ENCODE data around the gene PRR16. TPM values are rescaled to one million over a fixed set of nuclear protein-coding genes. Genes with fewer than 3 reads are reported as not detected.

PRR16 gene
- total and polyA plus RNA-seq, 2 experiments from 2014 or later, result 1.0 to 1.7 TPM

DNA sequence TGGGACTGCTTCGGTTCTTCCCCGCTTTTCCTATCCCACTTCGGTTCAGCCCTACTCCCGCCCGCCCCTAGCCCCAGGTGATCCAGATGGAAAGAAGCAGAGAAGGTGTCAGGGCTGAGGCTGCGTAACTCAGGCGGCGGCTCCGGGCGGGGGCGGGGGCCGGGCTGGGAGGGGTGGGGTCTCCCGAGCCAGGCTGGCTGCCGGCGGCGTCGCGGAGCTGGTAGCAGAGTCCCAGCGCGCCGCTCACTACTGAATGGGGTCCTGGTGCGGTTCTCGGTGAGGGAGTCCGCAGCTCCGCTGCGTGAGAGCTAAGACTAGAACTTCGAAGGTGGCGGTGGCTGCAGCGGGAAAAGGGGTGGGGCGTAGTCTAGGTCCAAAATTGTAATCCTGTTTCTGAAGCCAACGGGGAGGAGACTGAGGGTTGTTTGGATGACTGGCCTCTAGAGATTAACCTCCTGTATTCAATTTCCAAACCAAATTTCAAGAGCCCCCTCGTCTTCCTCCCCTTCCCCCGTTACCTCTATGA is 1.4 kb downstream of the PRR16 start (continued):
- TF ChIP-seq JUNB (IDR thresholded peaks at IDR 0.05; ENCODE audit: unreplicated experiment) (no peak), EZH2phosphoT487 (IDR thresholded peaks at IDR 0.05; ENCODE audit: unreplicated experiment) (no peak), ZNF114 (CRISPR knock-in tag; IDR thresholded peaks at IDR 0.05) (no peak)
- TF ChIP-seq, protein P1, sequence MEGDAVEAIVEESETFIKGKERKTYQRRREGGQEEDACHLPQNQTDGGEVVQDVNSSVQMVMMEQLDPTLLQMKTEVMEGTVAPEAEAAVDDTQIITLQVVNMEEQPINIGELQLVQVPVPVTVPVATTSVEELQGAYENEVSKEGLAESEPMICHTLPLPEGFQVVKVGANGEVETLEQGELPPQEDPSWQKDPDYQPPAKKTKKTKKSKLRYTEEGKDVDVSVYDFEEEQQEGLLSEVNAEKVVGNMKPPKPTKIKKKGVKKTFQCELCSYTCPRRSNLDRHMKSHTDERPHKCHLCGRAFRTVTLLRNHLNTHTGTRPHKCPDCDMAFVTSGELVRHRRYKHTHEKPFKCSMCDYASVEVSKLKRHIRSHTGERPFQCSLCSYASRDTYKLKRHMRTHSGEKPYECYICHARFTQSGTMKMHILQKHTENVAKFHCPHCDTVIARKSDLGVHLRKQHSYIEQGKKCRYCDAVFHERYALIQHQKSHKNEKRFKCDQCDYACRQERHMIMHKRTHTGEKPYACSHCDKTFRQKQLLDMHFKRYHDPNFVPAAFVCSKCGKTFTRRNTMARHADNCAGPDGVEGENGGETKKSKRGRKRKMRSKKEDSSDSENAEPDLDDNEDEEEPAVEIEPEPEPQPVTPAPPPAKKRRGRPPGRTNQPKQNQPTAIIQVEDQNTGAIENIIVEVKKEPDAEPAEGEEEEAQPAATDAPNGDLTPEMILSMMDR (conservative IDR thresholded peaks at IDR 0.05; ENCODE audit: low read depth in 2 of 2), result no peak

DNA sequence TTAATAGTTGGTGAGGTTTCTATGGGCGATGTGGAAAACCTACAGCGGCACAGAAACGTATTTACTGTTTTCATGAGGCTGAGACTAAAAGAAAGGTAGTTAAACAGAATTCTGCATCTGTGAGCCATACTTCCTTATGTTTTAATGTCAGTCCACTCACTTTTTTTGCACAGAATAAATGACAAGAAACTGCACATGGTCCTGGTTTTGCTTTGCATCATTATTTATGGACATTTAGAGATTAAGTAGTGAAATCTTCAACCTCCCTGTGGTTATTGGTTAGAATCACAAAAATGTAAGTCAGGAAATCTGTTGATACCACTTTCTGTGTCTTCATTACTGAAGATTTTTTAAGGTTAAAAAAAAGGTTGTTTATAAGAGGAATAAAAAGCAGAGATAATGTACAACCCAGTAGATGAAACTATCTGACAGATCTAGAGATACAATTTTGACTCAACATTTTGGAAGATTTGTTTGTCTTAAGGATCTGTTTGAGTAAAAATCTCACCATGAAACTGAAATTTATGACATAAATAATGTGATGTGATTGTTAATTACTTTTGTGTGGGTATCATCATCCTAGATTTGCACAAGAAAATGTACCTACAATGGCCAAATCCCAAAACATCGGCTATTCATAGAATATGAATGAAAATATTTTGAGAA is 2.4 kb downstream of the PRR16 start:
- H3F3A ChIP-seq (replicated peaks; ENCODE audit: low read depth), result peaks cover 3% of the 10 kb centered on the region; the same call in 1 of the 2 replicates
- Mint-ChIP-seq H3K4me3 (peak overlapping the region; percentile 78), H3K4me1 (peaks cover 10% of the 10 kb centered on the region), H3K36me3 (ENCODE audit: low read depth) (no peaks in the 10 kb centered on the region), H3K9me3 (no peaks in the 10 kb centered on the region), H3K27me3 (ENCODE audit: insufficient read depth, low read depth, poor library complexity) (peaks cover 29% of the 10 kb centered on the region), H3K27ac (no peak overlapping the region)
- no peak overlapping the region for H2AFZ ChIP-seq
- peaks cover 14% of the 10 kb centered on the region; the same call in 1 of the 2 replicates for H3K4me1 ChIP-seq (ENCODE audit: insufficient read depth)
- H3K4me3 ChIP-seq, result peak overlapping the region; percentile 73; the same call in 1 of the 2 replicates
- H3K27ac ChIP-seq (ENCODE audit: low read depth), result no peak overlapping the region
- no peak for ATAC-seq
- H3K36me3 ChIP-seq (ENCODE audit: insufficient read depth), result no peaks in the 10 kb centered on the region
- H3K27me3 ChIP-seq (ENCODE audit: insufficient read depth), result peaks cover 55% of the 10 kb centered on the region
- no peaks in the 10 kb centered on the region for H3K79me2 ChIP-seq (replicated peaks; ENCODE audit: insufficient read depth)
- peak overlapping the region; percentile 97 for H3K4me2 ChIP-seq
- no peaks in the 10 kb centered on the region for H4K20me1 ChIP-seq (replicated peaks; ENCODE audit: insufficient read depth)
- H3K9me2 ChIP-seq (ENCODE audit: insufficient read depth), result no peaks in the 10 kb centered on the region
- no peak for DNase-seq (ENCODE audit: low spot score)
- TF ChIP-seq STAT1 (IDR thresholded peaks at IDR 0.05; ENCODE audit: unreplicated experiment) (no peak), ETS1 (IDR thresholded peaks at IDR 0.05) (no peak), REST (IDR thresholded peaks at IDR 0.05; ENCODE audit: unreplicated experiment) (no peak), EZH2phosphoT487 (IDR thresholded peaks at IDR 0.05; ENCODE audit: unreplicated experiment) (no peak), JUNB (IDR thresholded peaks at IDR 0.05; ENCODE audit: unreplicated experiment) (no peak), POLR2AphosphoS5 (IDR thresholded peaks at IDR 0.05; ENCODE audit: low read depth) (no peak), CREB1 (CRISPR knock-in tag; IDR thresholded peaks at IDR 0.05; ENCODE audit: low read depth) (no peak), EZH2 (IDR thresholded peaks at IDR 0.05; ENCODE audit: low read depth, unreplicated experiment) (no peak)
- TF ChIP-seq, protein P2, sequence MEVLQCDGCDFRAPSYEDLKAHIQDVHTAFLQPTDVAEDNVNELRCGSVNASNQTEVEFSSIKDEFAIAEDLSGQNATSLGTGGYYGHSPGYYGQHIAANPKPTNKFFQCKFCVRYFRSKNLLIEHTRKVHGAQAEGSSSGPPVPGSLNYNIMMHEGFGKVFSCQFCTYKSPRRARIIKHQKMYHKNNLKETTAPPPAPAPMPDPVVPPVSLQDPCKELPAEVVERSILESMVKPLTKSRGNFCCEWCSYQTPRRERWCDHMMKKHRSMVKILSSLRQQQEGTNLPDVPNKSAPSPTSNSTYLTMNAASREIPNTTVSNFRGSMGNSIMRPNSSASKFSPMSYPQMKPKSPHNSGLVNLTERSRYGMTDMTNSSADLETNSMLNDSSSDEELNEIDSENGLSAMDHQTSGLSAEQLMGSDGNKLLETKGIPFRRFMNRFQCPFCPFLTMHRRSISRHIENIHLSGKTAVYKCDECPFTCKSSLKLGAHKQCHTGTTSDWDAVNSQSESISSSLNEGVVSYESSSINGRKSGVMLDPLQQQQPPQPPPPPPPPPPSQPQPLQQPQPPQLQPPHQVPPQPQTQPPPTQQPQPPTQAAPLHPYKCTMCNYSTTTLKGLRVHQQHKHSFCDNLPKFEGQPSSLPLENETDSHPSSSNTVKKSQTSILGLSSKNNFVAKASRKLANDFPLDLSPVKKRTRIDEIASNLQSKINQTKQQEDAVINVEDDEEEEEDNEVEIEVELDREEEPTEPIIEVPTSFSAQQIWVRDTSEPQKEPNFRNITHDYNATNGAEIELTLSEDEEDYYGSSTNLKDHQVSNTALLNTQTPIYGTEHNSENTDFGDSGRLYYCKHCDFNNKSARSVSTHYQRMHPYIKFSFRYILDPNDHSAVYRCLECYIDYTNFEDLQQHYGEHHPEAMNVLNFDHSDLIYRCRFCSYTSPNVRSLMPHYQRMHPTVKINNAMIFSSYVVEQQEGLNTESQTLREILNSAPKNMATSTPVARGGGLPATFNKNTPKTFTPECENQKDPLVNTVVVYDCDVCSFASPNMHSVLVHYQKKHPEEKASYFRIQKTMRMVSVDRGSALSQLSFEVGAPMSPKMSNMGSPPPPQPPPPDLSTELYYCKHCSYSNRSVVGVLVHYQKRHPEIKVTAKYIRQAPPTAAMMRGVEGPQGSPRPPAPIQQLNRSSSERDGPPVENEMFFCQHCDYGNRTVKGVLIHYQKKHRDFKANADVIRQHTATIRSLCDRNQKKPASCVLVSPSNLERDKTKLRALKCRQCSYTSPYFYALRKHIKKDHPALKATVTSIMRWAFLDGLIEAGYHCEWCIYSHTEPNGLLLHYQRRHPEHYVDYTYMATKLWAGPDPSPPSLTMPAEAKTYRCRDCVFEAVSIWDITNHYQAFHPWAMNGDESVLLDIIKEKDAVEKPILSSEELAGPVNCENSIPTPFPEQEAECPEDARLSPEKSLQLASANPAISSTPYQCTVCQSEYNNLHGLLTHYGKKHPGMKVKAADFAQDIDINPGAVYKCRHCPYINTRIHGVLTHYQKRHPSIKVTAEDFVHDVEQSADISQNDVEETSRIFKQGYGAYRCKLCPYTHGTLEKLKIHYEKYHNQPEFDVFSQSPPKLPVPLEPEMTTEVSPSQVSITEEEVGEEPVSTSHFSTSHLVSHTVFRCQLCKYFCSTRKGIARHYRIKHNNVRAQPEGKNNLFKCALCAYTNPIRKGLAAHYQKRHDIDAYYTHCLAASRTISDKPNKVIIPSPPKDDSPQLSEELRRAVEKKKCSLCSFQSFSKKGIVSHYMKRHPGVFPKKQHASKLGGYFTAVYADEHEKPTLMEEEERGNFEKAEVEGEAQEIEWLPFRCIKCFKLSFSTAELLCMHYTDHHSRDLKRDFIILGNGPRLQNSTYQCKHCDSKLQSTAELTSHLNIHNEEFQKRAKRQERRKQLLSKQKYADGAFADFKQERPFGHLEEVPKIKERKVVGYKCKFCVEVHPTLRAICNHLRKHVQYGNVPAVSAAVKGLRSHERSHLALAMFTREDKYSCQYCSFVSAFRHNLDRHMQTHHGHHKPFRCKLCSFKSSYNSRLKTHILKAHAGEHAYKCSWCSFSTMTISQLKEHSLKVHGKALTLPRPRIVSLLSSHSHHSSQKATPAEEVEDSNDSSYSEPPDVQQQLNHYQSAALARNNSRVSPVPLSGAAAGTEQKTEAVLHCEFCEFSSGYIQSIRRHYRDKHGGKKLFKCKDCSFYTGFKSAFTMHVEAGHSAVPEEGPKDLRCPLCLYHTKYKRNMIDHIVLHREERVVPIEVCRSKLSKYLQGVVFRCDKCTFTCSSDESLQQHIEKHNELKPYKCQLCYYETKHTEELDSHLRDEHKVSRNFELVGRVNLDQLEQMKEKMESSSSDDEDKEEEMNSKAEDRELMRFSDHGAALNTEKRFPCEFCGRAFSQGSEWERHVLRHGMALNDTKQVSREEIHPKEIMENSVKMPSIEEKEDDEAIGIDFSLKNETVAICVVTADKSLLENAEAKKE (CRISPR knock-in tag; IDR thresholded peaks at IDR 0.05), result no peak

All from GM23338 (cell line).